ENCODE measurements around the gene IL17RA.

The IL17RA gene

GRCh38 chr22:17157714-17158113, 72.9 kb downstream of the IL17RA start:
- DNase-seq (ENCODE audit: low read depth): no peak

GRCh38 chr22:17158176-17158567, 73.4 kb downstream of the IL17RA start:
- DNase-seq (ENCODE audit: low read depth): no peak

- DNase-seq (ENCODE audit: low read depth): peak; percentile 82
Observed at GRCh38 chr22:17158568-17159503, 74.0 kb downstream of the IL17RA start, which contains the start of gene HDHD5. Gene HDHD5 (minus strand): TSS chr22:17159277. CDS start chr22:17159251, 26 bp downstream.

- peak; percentile 42 for DNase-seq (ENCODE audit: low read depth)
Observed at GRCh38 chr22:17159504-17159951, 74.7 kb downstream of the IL17RA start.

DNA sequence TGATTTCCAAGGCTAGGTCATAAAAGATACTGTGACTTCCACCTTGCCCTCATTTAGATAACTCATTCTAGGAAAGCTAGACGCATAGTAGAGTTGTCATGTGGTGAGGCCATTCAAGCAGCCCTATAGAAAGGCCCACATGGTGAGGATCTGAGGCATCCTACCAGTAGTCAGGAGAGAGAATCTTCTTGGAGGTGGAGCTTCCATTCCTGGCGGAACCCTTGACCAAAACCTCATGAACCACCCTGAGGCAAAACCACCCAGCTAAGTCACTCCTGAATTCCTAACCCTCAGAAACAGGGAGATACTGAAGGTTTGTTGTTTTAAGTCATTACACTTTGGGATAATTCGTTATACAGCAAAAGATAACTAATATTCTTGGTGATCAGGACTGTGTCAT, 77.2 kb downstream of the IL17RA start:
- DNase-seq (ENCODE audit: low read depth): no peak

- DNase-seq (ENCODE audit: low read depth): no peak
Observed at GRCh38 chr22:17162731-17163130, 77.9 kb downstream of the IL17RA start.

- no peak for DNase-seq (ENCODE audit: low read depth)
Observed at GRCh38 chr22:17164392-17165024, 79.7 kb downstream of the IL17RA start.
